Forelimb muscle (tissue), 1 donor: Measurements from ENCODE around the gene HYPK. TPM values are rescaled to one million over a fixed set of nuclear protein-coding genes. Genes with fewer than 3 reads are reported as not detected.

Experiments used
- DNase-seq: peaks from one replicate; pipeline ENCODE4 v3.0.0-alpha.2; 2013; ENCODE audit warnings: low read depth
- polyA plus RNA-seq: library from polyadenylated mRNA; unstranded; fragments of 120-200 nt; gene quantifications from one replicate; pipeline ENCODE4 v1.2.1, GENCODE V29; 2013; ENCODE audit not compliant: insufficient read length

Gene HYPK
- polyA plus RNA-seq, 1 donor = 12.4 TPM

- DNase-seq = no peak
Observed at GRCh38 chr15:43851251-43851650, 50.9 kb downstream of the HYPK start.

GRCh38 chr15:43852607-43853006 is 52.2 kb downstream of the HYPK start:
- no peak for DNase-seq

Other genes starting within 250 kb of the HYPK start
- gene PPIP5K1, start 210.4 kb upstream of the HYPK start, polyA plus RNA-seq = 9.9 TPM
- not detected for gene CKMT1B, start 206.6 kb upstream of the HYPK start, polyA plus RNA-seq
- gene STRC, start 181.8 kb upstream of the HYPK start, polyA plus RNA-seq = 0.90 TPM
- gene CATSPER2, start 151.8 kb upstream of the HYPK start, polyA plus RNA-seq = 2.1 TPM
- not detected for gene CKMT1A, start 106.7 kb upstream of the HYPK start, polyA plus RNA-seq
- gene PDIA3, start 54.2 kb upstream of the HYPK start, polyA plus RNA-seq = 165 TPM
- 1.8 TPM for gene ELL3, start 23.6 kb upstream of the HYPK start, polyA plus RNA-seq
- 489 TPM for gene SERF2, start 8.3 kb upstream of the HYPK start, polyA plus RNA-seq
- 0.42 TPM for gene SERINC4, start 379 bp upstream of the HYPK start, polyA plus RNA-seq
- gene MFAP1, start 24.1 kb downstream of the HYPK start, polyA plus RNA-seq = 30.3 TPM
- gene WDR76, start 26.4 kb downstream of the HYPK start, polyA plus RNA-seq = 6.3 TPM